ENCODE measurements around the gene HMOX1. TPM values are rescaled to one million over a fixed set of nuclear protein-coding genes. Genes with fewer than 3 reads are reported as not detected.

Gene HMOX1
- total RNA-seq, 1 experiment from 2014 or later, result 103 TPM

- DNase-seq (ENCODE audit: low read depth), result no peak
Observed at GRCh38 chr22:35403356-35403755, 22.5 kb downstream of the HMOX1 start.

GRCh38 chr22:35404176-35404575 lies 23.3 kb downstream of the HMOX1 start:
- no peak for DNase-seq (ENCODE audit: low read depth)

- no peak for DNase-seq (ENCODE audit: low read depth)
Observed at GRCh38 chr22:35406443-35406842, 25.5 kb downstream of the HMOX1 start.

GRCh38 chr22:35407362-35407761 lies 26.5 kb downstream of the HMOX1 start:
- no peak for DNase-seq (ENCODE audit: low read depth)

GRCh38 chr22:35409783-35410662 lies 29.1 kb downstream of the HMOX1 start:
- no peak for DNase-seq (ENCODE audit: low read depth)

GRCh38 chr22:35410663-35411034 lies 29.8 kb downstream of the HMOX1 start:
- DNase-seq (ENCODE audit: low read depth), result no peak

GRCh38 chr22:35411102-35411501 lies 30.2 kb downstream of the HMOX1 start:
- no peak for DNase-seq (ENCODE audit: low read depth)

GRCh38 chr22:35413624-35414023 lies 32.7 kb downstream of the HMOX1 start:
- DNase-seq (ENCODE audit: low read depth), result no peak

GRCh38 chr22:35417606-35418005 lies 36.7 kb downstream of the HMOX1 start:
- no peak for DNase-seq (ENCODE audit: low read depth)

GRCh38 chr22:35418088-35418487 lies 37.2 kb downstream of the HMOX1 start:
- DNase-seq (ENCODE audit: low read depth), result peak; percentile 34

- no peak for DNase-seq (ENCODE audit: low read depth)
Observed at GRCh38 chr22:35418731-35419130, 37.8 kb downstream of the HMOX1 start.

- DNase-seq (ENCODE audit: low read depth), result no peak
Observed at GRCh38 chr22:35419756-35420155, 38.9 kb downstream of the HMOX1 start.

- DNase-seq (ENCODE audit: low read depth), result no peak
Observed at GRCh38 chr22:35421121-35421520, 40.2 kb downstream of the HMOX1 start.

GRCh38 chr22:35422145-35422544 lies 41.2 kb downstream of the HMOX1 start:
- no peak for DNase-seq (ENCODE audit: low read depth)

- no peak for DNase-seq (ENCODE audit: low read depth)
Observed at GRCh38 chr22:35422936-35423335, 42.0 kb downstream of the HMOX1 start.

- DNase-seq (ENCODE audit: low read depth), result no peak
Observed at GRCh38 chr22:35424081-35424480, 43.2 kb downstream of the HMOX1 start.

GRCh38 chr22:35424761-35425160 lies 43.9 kb downstream of the HMOX1 start:
- no peak for DNase-seq (ENCODE audit: low read depth)

GRCh38 chr22:35425546-35425945 lies 44.6 kb downstream of the HMOX1 start:
- no peak for DNase-seq (ENCODE audit: low read depth)

- peak; percentile 67 for DNase-seq (ENCODE audit: low read depth)
Observed at GRCh38 chr22:35425971-35426800, 45.3 kb downstream of the HMOX1 start.

GRCh38 chr22:35426801-35427140 lies 45.9 kb downstream of the HMOX1 start:
- no peak for DNase-seq (ENCODE audit: low read depth)

- DNase-seq (ENCODE audit: low read depth), result peak; percentile 70
Observed at GRCh38 chr22:35430897-35431322, 50.0 kb downstream of the HMOX1 start.

GRCh38 chr22:35431483-35432227 lies 50.8 kb downstream of the HMOX1 start:
- no peak for DNase-seq (ENCODE audit: low read depth)
